Ishikawa (cell line): ENCODE measurements around the gene RPL15.
A peak's percentile ranks its signal among the peaks of the same experiment; 100 is the strongest.

Experiments used
- CEBPB ChIP-seq: IDR thresholded peaks from 2 replicates; pipeline ENCODE4 v1.6.1; 2012
- CREB1 ChIP-seq: IDR thresholded peaks from 2 replicates; pipeline ENCODE4 v1.6.1; 2012; ENCODE audit warnings: low read depth
- EGR1 ChIP-seq: IDR thresholded peaks from 2 replicates; pipeline ENCODE4 v1.6.1; 2012
- EP300 ChIP-seq: IDR thresholded peaks from 2 replicates; pipeline ENCODE4 v1.6.1; 2012; ENCODE audit warnings: borderline replicate concordance
- FOXM1 ChIP-seq: IDR thresholded peaks from 2 replicates; pipeline ENCODE4 v1.6.1; 2012; ENCODE audit warnings: low read depth, borderline replicate concordance
- NFIC ChIP-seq: IDR thresholded peaks from 2 replicates; pipeline ENCODE4 v1.6.1; 2012
- RAD21 ChIP-seq: IDR thresholded peaks from 2 replicates; pipeline ENCODE4 v1.6.1; 2012; ENCODE audit warnings: low read depth
- TAF1 ChIP-seq: IDR thresholded peaks from 2 replicates; pipeline ENCODE4 v1.6.1; 2012; ENCODE audit warnings: low read depth, mild to moderate bottlenecking
- TCF12 ChIP-seq: IDR thresholded peaks from 2 replicates; pipeline ENCODE4 v1.6.1; 2012; ENCODE audit warnings: low read depth
- TEAD4 ChIP-seq: IDR thresholded peaks from 2 replicates; pipeline ENCODE4 v1.6.1; 2012
- YY1 ChIP-seq: IDR thresholded peaks from 2 replicates; pipeline ENCODE4 v1.6.1; 2012; ENCODE audit warnings: low read depth
- ZBTB7A ChIP-seq: IDR thresholded peaks from 2 replicates; pipeline ENCODE4 v1.6.1; 2012; ENCODE audit warnings: low read depth
- TF ChIP-seq, protein P1 (sequence below): IDR thresholded peaks from 2 replicates; pipeline ENCODE4 v1.6.1; 2012
- TF ChIP-seq, protein P2 (sequence below): IDR thresholded peaks from 2 replicates; pipeline ENCODE4 v1.6.1; 2012; ENCODE audit warnings: low read depth, mild to moderate bottlenecking
- TF ChIP-seq, protein P3 (sequence below): IDR thresholded peaks from 2 replicates; pipeline ENCODE4 v1.6.1; 2012

Gene RPL15

DNA sequence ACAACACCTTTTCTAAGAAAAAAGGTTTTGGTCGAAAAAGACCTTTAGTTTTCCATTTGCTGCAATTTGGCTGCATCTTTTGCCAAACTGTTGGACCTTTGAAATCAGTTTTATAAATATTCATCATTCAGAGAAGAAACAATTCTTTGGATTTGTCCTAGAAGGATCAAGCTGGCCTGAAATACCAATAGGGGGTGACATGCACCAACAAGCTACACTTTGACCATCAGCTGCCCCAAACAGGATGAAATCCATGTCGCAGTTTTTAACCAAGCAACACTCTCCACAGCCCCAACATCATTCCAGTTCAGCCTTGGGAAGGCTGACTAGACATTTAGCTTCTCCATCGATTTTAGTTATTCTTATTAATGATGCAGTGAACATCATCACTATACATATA is 9.8 kb downstream of the RPL15 start:
- TF ChIP-seq, protein P1, sequence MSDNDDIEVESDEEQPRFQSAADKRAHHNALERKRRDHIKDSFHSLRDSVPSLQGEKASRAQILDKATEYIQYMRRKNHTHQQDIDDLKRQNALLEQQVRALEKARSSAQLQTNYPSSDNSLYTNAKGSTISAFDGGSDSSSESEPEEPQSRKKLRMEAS: no peak
- peak; percentile 39; the same call in 1 of the 2 replicates for TF ChIP-seq RAD21

DNA sequence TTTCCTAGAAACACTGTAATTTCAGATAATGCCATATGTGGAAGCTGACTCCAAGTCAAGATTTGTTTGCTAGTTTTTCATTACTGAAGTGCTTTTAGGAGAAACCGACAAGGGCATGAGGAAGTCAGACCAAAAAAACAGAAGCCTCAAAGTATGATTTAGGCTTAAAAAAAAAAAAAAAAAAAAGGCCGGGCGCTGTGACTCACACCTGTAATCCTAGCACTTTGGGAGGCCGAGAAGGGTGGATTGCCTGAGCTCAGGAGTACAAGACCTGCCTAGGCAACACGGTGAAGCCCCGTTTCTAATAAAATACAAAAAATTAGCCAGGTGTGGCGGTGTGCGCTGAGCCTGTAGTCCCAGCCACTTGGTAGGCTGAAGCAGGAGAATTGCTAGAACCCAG is 11.6 kb downstream of the RPL15 start:
- no peak for TF ChIP-seq FOXM1
- TF ChIP-seq RAD21: no peak
- TF ChIP-seq EGR1: no peak
- TF ChIP-seq, protein P2, sequence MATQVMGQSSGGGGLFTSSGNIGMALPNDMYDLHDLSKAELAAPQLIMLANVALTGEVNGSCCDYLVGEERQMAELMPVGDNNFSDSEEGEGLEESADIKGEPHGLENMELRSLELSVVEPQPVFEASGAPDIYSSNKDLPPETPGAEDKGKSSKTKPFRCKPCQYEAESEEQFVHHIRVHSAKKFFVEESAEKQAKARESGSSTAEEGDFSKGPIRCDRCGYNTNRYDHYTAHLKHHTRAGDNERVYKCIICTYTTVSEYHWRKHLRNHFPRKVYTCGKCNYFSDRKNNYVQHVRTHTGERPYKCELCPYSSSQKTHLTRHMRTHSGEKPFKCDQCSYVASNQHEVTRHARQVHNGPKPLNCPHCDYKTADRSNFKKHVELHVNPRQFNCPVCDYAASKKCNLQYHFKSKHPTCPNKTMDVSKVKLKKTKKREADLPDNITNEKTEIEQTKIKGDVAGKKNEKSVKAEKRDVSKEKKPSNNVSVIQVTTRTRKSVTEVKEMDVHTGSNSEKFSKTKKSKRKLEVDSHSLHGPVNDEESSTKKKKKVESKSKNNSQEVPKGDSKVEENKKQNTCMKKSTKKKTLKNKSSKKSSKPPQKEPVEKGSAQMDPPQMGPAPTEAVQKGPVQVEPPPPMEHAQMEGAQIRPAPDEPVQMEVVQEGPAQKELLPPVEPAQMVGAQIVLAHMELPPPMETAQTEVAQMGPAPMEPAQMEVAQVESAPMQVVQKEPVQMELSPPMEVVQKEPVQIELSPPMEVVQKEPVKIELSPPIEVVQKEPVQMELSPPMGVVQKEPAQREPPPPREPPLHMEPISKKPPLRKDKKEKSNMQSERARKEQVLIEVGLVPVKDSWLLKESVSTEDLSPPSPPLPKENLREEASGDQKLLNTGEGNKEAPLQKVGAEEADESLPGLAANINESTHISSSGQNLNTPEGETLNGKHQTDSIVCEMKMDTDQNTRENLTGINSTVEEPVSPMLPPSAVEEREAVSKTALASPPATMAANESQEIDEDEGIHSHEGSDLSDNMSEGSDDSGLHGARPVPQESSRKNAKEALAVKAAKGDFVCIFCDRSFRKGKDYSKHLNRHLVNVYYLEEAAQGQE: no peak
- no peak for TF ChIP-seq CEBPB
- TF ChIP-seq, protein P1: no peak
- TF ChIP-seq ZBTB7A: no peak
- no peak for TF ChIP-seq NFIC
- no peak for TF ChIP-seq TCF12
- TF ChIP-seq, protein P3, sequence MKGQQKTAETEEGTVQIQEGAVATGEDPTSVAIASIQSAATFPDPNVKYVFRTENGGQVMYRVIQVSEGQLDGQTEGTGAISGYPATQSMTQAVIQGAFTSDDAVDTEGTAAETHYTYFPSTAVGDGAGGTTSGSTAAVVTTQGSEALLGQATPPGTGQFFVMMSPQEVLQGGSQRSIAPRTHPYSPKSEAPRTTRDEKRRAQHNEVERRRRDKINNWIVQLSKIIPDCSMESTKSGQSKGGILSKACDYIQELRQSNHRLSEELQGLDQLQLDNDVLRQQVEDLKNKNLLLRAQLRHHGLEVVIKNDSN: no peak
- no peak for TF ChIP-seq TAF1
- no peak for TF ChIP-seq CREB1
- no peak for TF ChIP-seq EP300
- no peak for TF ChIP-seq TEAD4
- TF ChIP-seq YY1: no peak

DNA sequence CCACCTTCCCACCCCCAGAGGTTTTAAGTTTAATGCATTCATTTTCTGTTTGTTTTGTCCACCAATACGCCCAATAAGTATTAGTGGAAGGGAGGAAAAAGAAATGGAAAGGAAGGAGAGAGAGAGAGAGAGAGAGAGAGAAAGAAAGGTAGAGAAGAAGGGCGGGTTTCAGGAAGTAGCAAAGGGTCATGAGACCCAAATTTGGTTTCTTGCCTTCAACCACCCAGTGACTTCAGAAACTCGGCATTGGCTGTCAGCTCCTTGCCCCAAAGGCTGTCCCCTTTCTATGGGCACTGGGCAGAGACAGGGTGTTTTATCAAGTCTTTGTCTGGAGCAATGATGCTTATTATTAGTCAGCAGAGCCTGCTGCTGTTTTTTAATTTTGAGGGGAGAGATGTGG is 14.7 kb downstream of the RPL15 start:
- TF ChIP-seq NFIC: no peak
- TF ChIP-seq, protein P1: no peak
- no peak for TF ChIP-seq EGR1
- TF ChIP-seq, protein P3: no peak
- TF ChIP-seq YY1: no peak
- TF ChIP-seq TEAD4: no peak
- no peak for TF ChIP-seq ZBTB7A
- TF ChIP-seq FOXM1: no peak

DNA sequence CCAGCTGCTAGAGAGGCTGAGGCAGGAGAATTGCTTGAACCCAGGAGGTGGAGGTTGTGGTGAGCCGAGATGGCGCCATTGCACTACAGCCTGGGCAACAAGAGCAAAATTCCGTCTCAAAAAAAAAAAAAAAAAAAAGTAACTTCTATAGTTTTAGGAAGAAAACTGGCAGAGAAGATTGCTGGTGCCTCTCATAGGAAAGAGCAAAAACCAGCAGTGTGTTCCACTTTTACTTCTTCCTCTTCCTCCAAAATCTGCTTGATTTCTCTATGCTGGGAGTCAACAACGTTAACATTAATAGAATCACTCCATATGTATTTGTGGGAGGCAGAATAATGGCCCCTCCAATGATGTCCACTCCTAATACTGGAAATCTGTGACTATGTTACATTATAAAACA is 15.6 kb downstream of the RPL15 start:
- TF ChIP-seq RAD21 (no peak), CREB1 (no peak), NFIC (no peak), TEAD4 (no peak), YY1 (no peak), FOXM1 (no peak)
- TF ChIP-seq, protein P1: no peak
- TF ChIP-seq, protein P2: no peak
- TF ChIP-seq, protein P3: no peak

DNA sequence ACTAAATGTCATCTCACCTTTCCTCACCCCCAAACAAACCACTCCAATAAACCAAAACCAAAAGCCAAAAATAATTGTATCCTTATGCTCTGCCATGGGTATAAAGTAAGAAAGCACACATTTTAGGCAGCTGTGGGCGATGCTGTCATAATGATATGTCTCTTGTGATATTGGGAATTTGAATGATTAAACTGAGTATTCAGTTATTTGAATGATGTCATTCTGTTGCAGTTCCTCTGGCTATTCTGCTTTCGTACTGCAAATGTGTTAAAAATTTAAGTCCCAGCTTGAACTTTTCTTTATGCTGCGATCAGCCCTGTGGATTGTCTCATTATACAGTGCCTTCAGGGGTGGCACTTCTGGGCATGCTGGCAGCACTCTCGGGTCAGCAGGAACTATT is 17.3 kb downstream of the RPL15 start:
- TF ChIP-seq, protein P3: no peak
- TF ChIP-seq ZBTB7A: no peak
- no peak for TF ChIP-seq EP300

DNA sequence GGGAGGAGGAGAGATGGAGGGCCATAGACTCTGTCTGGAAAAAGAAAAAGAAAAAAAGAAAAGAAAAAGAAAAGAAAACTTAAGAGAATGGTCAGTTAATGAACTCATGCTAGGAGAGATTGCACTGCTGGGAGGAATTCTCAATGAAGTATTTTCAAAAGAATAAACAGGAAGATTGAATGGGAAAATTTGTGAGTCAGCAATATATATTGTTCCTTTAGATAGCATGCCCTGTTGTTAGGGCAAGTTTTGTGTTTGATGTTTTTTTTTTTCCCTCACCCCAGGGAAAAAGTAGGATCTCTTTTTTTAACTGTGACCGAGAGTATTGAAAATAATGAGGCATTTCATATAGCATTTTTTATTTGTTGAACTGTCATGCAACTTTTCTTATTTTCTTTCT is 20.4 kb downstream of the RPL15 start:
- no peak for TF ChIP-seq EP300
- TF ChIP-seq TAF1: no peak
- TF ChIP-seq, protein P1: no peak
- TF ChIP-seq NFIC: no peak
- TF ChIP-seq TEAD4: no peak
- no peak for TF ChIP-seq ZBTB7A
- no peak for TF ChIP-seq CEBPB
- TF ChIP-seq, protein P3: no peak
